ENCODE measurements around the gene JMJD8.

The JMJD8 gene

GRCh38 chr16:684071-684794, at the start of gene JMJD8 (continued):
- no peak for TF ChIP-seq ZNF529 (tag by site-specific recombination; IDR thresholded peaks at IDR 0.05; ENCODE audit: insufficient replicate concordance)
- TF ChIP-seq ZNF114 (tag by site-specific recombination; IDR thresholded peaks at IDR 0.05) = no peak
- TF ChIP-seq ZNF23 (tag by site-specific recombination; IDR thresholded peaks at IDR 0.05; ENCODE audit: borderline replicate concordance) = no peak
- TF ChIP-seq ZBTB44 (tag by site-specific recombination; IDR thresholded peaks at IDR 0.05) = peak; percentile 53; the same call in 1 of the 2 replicates
- no peak for TF ChIP-seq TRIM28 (IDR thresholded peaks at IDR 0.05; ENCODE audit: borderline replicate concordance, low read length)
- TF ChIP-seq ZNF138 (tag by site-specific recombination; IDR thresholded peaks at IDR 0.05; ENCODE audit: borderline replicate concordance) = no peak
- no peak for TF ChIP-seq ZBTB26 (tag by site-specific recombination; optimal IDR thresholded peaks at IDR 0.05)
- TF ChIP-seq SETDB1 (IDR thresholded peaks at IDR 0.05; ENCODE audit: insufficient read length, low read length) = no peak
- TF ChIP-seq ZNF670 (tag by site-specific recombination; IDR thresholded peaks at IDR 0.05; ENCODE audit: low read depth) = no peak
- no peak for TF ChIP-seq ZNF501 (tag by site-specific recombination; IDR thresholded peaks at IDR 0.05)
- TF ChIP-seq WT1 (tag by site-specific recombination; IDR thresholded peaks at IDR 0.05) = peak; percentile 45
- peak; percentile 8; the same call in 1 of the 2 replicates for TF ChIP-seq ZSCAN5A (tag by site-specific recombination; IDR thresholded peaks at IDR 0.05)
- no peak for TF ChIP-seq ATF2 (tag by site-specific recombination; IDR thresholded peaks at IDR 0.05; ENCODE audit: low read depth)
- TF ChIP-seq PRDM10 (tag by site-specific recombination; IDR thresholded peaks at IDR 0.05) = 0 out of 2 replicates have a peak, but pooled peaks have one; percentile 14
- TF ChIP-seq ZNF416 (tag by site-specific recombination; IDR thresholded peaks at IDR 0.05) = no peak
- TF ChIP-seq GLIS2 (tag by site-specific recombination; IDR thresholded peaks at IDR 0.05) = peak; percentile 84
- no peak for TF ChIP-seq KLF16 (tag by site-specific recombination; IDR thresholded peaks at IDR 0.05)
- TF ChIP-seq ZNF391 (tag by site-specific recombination; IDR thresholded peaks at IDR 0.05; ENCODE audit: borderline replicate concordance, low read depth) = no peak
- TF ChIP-seq ZNF335 (tag by site-specific recombination; conservative IDR thresholded peaks at IDR 0.05) = peak; percentile 79
- no peak for TF ChIP-seq ZNF473 (tag by site-specific recombination; IDR thresholded peaks at IDR 0.05)
- no peak for TF ChIP-seq ZNF223 (tag by site-specific recombination; IDR thresholded peaks at IDR 0.05)
- TF ChIP-seq ZNF341 (tag by site-specific recombination; IDR thresholded peaks at IDR 0.05; ENCODE audit: low read depth) = no peak; the same call in 1 of the 2 replicates
- peak; percentile 94 for TF ChIP-seq ZNF76 (tag by site-specific recombination; IDR thresholded peaks at IDR 0.05; ENCODE audit: borderline replicate concordance, low read depth)
- TF ChIP-seq BCL11A (tag by site-specific recombination; IDR thresholded peaks at IDR 0.05; ENCODE audit: low read depth) = no peak
- TF ChIP-seq ZNF132 (tag by site-specific recombination; IDR thresholded peaks at IDR 0.05; ENCODE audit: borderline replicate concordance) = no peak
- peak; percentile 71 for TF ChIP-seq HIC1 (tag by site-specific recombination; IDR thresholded peaks at IDR 0.05)

Measured in HEK293 (cell line).